HG03460 (cell line): ENCODE data around the gene ARPP21.

Source experiments
- ATAC-seq: cut with Tn5 transposase; IDR thresholded peaks from one replicate; pipeline ENCODE4 v1.9.1; 2021; ENCODE audit not compliant: unreplicated experiment

ARPP21 gene

GRCh38 chr3:35733341-35733740 is 94.0 kb downstream of the ARPP21 start:
- ATAC-seq: no peak

- no peak for ATAC-seq
Measured at GRCh38 chr3:35733864-35734263, 94.5 kb downstream of the ARPP21 start.

GRCh38 chr3:35737080-35737479 is 97.8 kb downstream of the ARPP21 start:
- no peak for ATAC-seq

GRCh38 chr3:35737527-35737926 is 98.2 kb downstream of the ARPP21 start:
- no peak for ATAC-seq

- ATAC-seq: no peak
Measured at GRCh38 chr3:35737934-35738706, 98.8 kb downstream of the ARPP21 start.

GRCh38 chr3:35739181-35739809 is 100.0 kb downstream of the ARPP21 start:
- ATAC-seq: no peak

GRCh38 chr3:35739964-35740527 is 100.7 kb downstream of the ARPP21 start:
- no peak for ATAC-seq

GRCh38 chr3:35743218-35743617 is 103.9 kb downstream of the ARPP21 start:
- no peak for ATAC-seq

- no peak for ATAC-seq
Measured at GRCh38 chr3:35744419-35744818, 105.1 kb downstream of the ARPP21 start.

- no peak for ATAC-seq
Measured at GRCh38 chr3:35745351-35745750, 106.0 kb downstream of the ARPP21 start.

GRCh38 chr3:35745802-35746484 is 106.6 kb downstream of the ARPP21 start:
- no peak for ATAC-seq

GRCh38 chr3:35746492-35746891 is 107.2 kb downstream of the ARPP21 start:
- ATAC-seq: no peak

GRCh38 chr3:35748144-35748543 is 108.8 kb downstream of the ARPP21 start:
- ATAC-seq: no peak

- ATAC-seq: no peak
Measured at GRCh38 chr3:35751207-35751606, 111.9 kb downstream of the ARPP21 start.

- ATAC-seq: no peak
Measured at GRCh38 chr3:35757991-35758757, 118.8 kb downstream of the ARPP21 start.

GRCh38 chr3:35760146-35760545 is 120.8 kb downstream of the ARPP21 start:
- ATAC-seq: no peak

GRCh38 chr3:35761311-35761710 is 122.0 kb downstream of the ARPP21 start:
- ATAC-seq: no peak

- ATAC-seq: no peak
Measured at GRCh38 chr3:35772381-35773015, 133.2 kb downstream of the ARPP21 start.

- ATAC-seq: no peak
Measured at GRCh38 chr3:35773417-35773816, 134.1 kb downstream of the ARPP21 start.

- ATAC-seq: no peak
Measured at GRCh38 chr3:35776346-35776745, 137.0 kb downstream of the ARPP21 start.
